Right lobe of liver (tissue), 6 donors: Measurements from ENCODE around the gene KRTAP12-4. TPM values are rescaled to one million over a fixed set of nuclear protein-coding genes. Genes with fewer than 3 reads are reported as not detected.
A peak's percentile ranks its signal among the peaks of the same experiment; 100 is the strongest.

ENCODE experiments used
- ATAC-seq, 4 donors: fragments of 200-7000 bp; cut with Tn5 transposase; one replicate each; pipeline ENCODE4 v1.9.1; 2020; ENCODE audit warnings: mild to moderate bottlenecking in 4 of 4, moderate library complexity in 4 of 4
- DNase-seq, 3 donors: peaks; one replicate each; pipeline ENCODE4 v3.0.0-alpha.2; 2020
- H3K27ac ChIP-seq, 3 donors: fragments of 200-600 bp; one replicate each; pipeline ENCODE4 v1.8.0; 2022
- H3K27me3 ChIP-seq, 2 donors: fragments of 200-600 bp; one replicate each; pipeline ENCODE4 v1.8.0; 2022
- H3K36me3 ChIP-seq, 4 donors: fragments of 200-600 bp; sonication (generic) in 1 of 4; one replicate each; pipeline versions ENCODE4 v1.5.1 to v1.8.0; 2017 to 2022; ENCODE audit warnings: control low read depth in 1 of 4
- H3K4me1 ChIP-seq, 4 donors: fragments of 200-600 bp; sonication (generic) in 1 of 4; one replicate each; pipeline versions ENCODE4 v1.5.1 to v1.8.0; 2017 to 2022; ENCODE audit warnings: control low read depth in 1 of 4
- H3K4me3 ChIP-seq, 3 donors: fragments of 200-600 bp; one replicate each; pipeline ENCODE4 v1.8.0; 2022
- H3K9me3 ChIP-seq, 4 donors: fragments of 200-600 bp; sonication (generic) in 1 of 4; one replicate each; pipeline versions ENCODE4 v1.5.1 to v1.8.0; 2017 to 2022; ENCODE audit warnings: control low read depth in 1 of 4
- POLR2A ChIP-seq: fragments of 450-650 bp; IDR thresholded peaks from one replicate; pipeline ENCODE4 v1.6.1; 2017; ENCODE audit warnings: antibody characterized with exemption, mild to moderate bottlenecking
- WGBS: methylation state at CpG from one replicate; pipeline ENCODE4 v1.1.6; 2018; ENCODE audit warnings: low coverage, low lambda C conversion rate; ENCODE audit not compliant: insufficient coverage; ENCODE audit errors: missing lambda C conversion rate; 5-methylcytosine and 5-hydroxymethylcytosine counted together
- intact Hi-C, 2 donors: fragments of 100-400 bp; cut with DNase I; formaldehyde crosslinking; loops; one replicate each; pipeline versions ENCODE4 v1.11.2 to v1.14.1; 2022
- total RNA-seq, 6 experiments: library from RNA; depleted of rRNA in 2 of 6; stranded (reverse); fragments of >200 nt in 2 of 6; fragmentation: NEBNext Ultra II Directional in 3 of 6; extraction: Animal tissue kit (Norgen Biotek cat#: 25700) in 3 of 6; gene quantifications; one replicate each; pipeline versions ENCODE4 v1.1.0 to v1.2.4, GENCODE V29; 2016 to 2023
- TF ChIP-seq, protein P1 (sequence below), 4 donors: fragments of 200-600 bp in 3 of 4; fragments of 450-650 bp in 1 of 4; IDR thresholded peaks; one replicate each; pipeline versions ENCODE4 v1.5.1 to v1.8.0; 2016 to 2022; ENCODE audit warnings: antibody characterized with exemption in 4 of 4, mild to moderate bottlenecking in 2 of 4
- donor health status: DM: no; HTN: yes; CAD: no.
- donor health status: DM: no; HTN: no; CAD: no.
- donor health status: DM: no; HTN: no; CAD: no.
- donor health status: DM: no; HTN: yes; CAD: no.
- donor health status: DM: no; HTN: yes; CAD: no.

The KRTAP12-4 gene
- total RNA-seq, 6 experiments from 2014 or later = not detected

DNA sequence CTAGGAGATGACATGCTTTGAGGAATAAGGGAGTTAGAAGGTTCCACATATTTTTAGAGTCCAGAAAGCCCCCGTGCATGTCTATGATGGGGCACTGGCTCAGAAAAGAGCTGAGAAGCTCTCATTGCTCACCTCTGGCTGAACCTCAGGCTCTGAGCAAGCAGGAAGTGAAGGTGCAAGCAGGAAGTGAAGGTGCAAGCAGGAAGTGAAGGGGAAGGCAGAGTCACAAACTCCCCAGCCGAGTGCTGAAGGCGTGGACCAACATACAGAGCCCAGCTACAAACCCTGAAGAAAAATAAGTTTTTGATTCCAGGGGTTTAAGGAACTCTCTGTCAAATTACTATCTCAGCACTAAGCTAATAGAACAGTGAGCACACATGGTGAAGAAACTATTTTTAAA, 35.5 kb downstream of the KRTAP12-4 start:
- ATAC-seq (peak; percentile 26 to 58 (median 38)), DNase-seq (peak in 1 of 3 donors; percentile 44)
- no peak overlapping the region for H3K27ac ChIP-seq

DNA sequence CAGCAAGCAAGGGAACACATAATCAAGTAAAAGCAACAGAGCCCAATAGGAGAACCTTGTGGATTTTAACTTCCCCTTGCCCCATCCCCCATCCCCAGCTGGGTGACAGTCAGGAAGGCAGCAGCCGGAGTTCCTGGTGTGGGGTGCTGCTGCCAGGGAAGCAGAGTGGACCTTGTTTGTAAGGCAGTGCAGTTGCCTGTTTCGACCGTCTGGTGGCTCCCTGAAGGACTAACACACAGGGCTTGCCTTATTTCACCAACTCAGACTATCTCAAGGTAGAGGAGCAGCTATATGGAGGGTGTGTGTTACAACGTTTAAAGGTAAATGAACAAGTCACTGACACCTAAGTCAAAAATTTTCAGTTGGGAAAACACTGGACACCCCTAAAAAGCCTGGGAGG, 36.0 kb downstream of the KRTAP12-4 start:
- intact Hi-C loops = no loop called here
- Histone ChIP-seq H3K4me3 (no peak overlapping the region), H3K4me1 (no peaks in the 10 kb centered on the region), H3K27ac (no peak overlapping the region), H3K9me3 (no peaks in the 10 kb centered on the region), H3K36me3 (no peaks in the 10 kb centered on the region), H3K27me3 (no peaks in the 10 kb centered on the region)
- TF ChIP-seq, protein P1, sequence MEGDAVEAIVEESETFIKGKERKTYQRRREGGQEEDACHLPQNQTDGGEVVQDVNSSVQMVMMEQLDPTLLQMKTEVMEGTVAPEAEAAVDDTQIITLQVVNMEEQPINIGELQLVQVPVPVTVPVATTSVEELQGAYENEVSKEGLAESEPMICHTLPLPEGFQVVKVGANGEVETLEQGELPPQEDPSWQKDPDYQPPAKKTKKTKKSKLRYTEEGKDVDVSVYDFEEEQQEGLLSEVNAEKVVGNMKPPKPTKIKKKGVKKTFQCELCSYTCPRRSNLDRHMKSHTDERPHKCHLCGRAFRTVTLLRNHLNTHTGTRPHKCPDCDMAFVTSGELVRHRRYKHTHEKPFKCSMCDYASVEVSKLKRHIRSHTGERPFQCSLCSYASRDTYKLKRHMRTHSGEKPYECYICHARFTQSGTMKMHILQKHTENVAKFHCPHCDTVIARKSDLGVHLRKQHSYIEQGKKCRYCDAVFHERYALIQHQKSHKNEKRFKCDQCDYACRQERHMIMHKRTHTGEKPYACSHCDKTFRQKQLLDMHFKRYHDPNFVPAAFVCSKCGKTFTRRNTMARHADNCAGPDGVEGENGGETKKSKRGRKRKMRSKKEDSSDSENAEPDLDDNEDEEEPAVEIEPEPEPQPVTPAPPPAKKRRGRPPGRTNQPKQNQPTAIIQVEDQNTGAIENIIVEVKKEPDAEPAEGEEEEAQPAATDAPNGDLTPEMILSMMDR (IDR thresholded peaks at IDR 0.05) = peak; percentile 7 to 36 (median 30)
- TF ChIP-seq POLR2A = no peak
- peak; percentile 56 to 80 (median 74) for ATAC-seq
- peak in 1 of 3 donors; percentile 57 for DNase-seq
- WGBS = 10% methylated on average over 2 of the region's 4 CpGs

More for the DNA sequence above, 35.5 kb downstream of the KRTAP12-4 start:
- no peaks in the 10 kb centered on the region for H3K36me3 ChIP-seq
- H3K27me3 ChIP-seq = no peaks in the 10 kb centered on the region
- no peak for TF ChIP-seq POLR2A
- TF ChIP-seq, protein P1 (IDR thresholded peaks at IDR 0.05) = no peak
- no peak overlapping the region for H3K4me3 ChIP-seq
- H3K9me3 ChIP-seq = no peaks in the 10 kb centered on the region
- intact Hi-C loops = no loop called here
- H3K4me1 ChIP-seq = no peaks in the 10 kb centered on the region
- WGBS = 59% methylated on average over 3 of the region's 3 CpGs

DNA sequence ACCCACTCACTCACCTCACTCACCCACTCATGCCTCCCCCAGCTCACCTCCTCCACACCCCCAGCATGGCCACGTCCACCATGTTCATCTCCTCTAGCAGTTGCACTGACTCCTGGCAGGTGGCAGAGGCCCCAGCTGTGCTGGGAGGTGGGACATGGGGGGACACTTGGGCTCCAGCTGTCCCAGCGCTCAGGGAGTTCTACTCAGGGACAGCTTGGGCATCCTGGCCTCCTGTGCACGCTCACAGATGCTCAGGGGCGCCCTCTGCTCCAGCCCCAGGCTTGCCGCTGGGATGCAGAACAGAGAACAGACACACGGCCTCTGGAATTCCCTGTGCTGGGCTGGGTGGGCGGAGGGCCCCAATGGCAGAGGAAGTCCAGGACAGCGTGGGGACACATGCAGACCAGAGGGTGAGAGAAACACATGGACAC, 37.4 kb downstream of the KRTAP12-4 start:
- intact Hi-C loops = no loop called here
- 69% methylated on average over 4 of the region's 8 CpGs for WGBS
- no peak for DNase-seq
- Histone ChIP-seq H3K36me3 (no peaks in the 10 kb centered on the region), H3K27me3 (no peaks in the 10 kb centered on the region), H3K4me1 (no peaks in the 10 kb centered on the region), H3K27ac (no peak overlapping the region), H3K4me3 (no peak overlapping the region), H3K9me3 (no peaks in the 10 kb centered on the region)
- TF ChIP-seq, protein P1 (IDR thresholded peaks at IDR 0.05) = no peak
- no peak for TF ChIP-seq POLR2A
- ATAC-seq = no peak

DNA sequence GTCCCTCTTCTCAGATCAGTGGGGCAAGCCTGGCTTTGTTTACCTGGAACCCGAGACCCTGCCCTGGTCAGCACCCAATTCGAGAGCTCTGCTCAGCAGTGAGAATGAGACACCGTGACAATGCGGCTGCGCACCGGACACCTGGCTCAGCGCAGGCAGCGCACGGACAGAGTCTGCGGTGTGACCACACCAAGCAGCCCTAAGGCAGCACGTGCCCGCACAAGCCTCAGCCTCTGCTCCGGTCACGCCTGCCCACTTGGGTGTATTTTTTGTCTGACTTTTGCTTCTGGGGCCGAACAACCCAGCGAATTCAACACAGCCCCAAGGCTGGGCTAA, 37.9 kb downstream of the KRTAP12-4 start:
- WGBS = 80% methylated on average over 1 of the region's 16 CpGs
- Histone ChIP-seq H3K27ac (no peak overlapping the region), H3K4me3 (no peak overlapping the region), H3K36me3 (no peaks in the 10 kb centered on the region), H3K4me1 (no peaks in the 10 kb centered on the region), H3K27me3 (no peaks in the 10 kb centered on the region), H3K9me3 (no peaks in the 10 kb centered on the region)
- intact Hi-C loops = no loop called here
- DNase-seq (no peak), ATAC-seq (no peak)
- TF ChIP-seq, protein P1 (IDR thresholded peaks at IDR 0.05) = no peak
- TF ChIP-seq POLR2A = no peak
